ENCODE data around the gene RARG.

DNA sequence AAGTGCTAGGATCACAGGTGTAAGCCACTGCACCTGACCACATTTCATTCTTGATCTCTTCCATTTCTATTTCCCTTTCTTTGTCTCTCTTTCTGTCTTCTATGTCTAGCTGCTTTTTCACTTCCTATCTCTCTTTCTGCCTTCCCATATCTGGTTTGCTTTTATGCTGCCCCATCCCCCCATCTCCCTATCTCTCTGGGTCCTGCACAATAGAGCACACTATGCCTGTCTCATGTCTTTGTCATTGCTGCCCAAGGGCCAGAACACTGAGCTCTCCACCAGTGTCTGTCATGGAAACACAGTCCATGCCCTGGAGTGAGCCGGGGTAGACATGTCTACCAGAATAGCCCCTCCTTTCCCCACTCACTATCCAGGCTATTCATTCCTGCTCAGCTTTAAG is 12.3 kb upstream of the RARG start:
- no peak for TF ChIP-seq POLR2A (IDR thresholded peaks at IDR 0.05; ENCODE audit: low read depth, low read length)
- no peak for TF ChIP-seq CTCF (conservative IDR thresholded peaks at IDR 0.05; ENCODE audit: low read depth, low read length)
- TF ChIP-seq MXI1 (IDR thresholded peaks at IDR 0.05; ENCODE audit: borderline replicate concordance, low read depth, low read length) = no peak
- TF ChIP-seq RAD21 (IDR thresholded peaks at IDR 0.05; ENCODE audit: low read length) = no peak
- TF ChIP-seq CEBPB (IDR thresholded peaks at IDR 0.05; ENCODE audit: low read depth, low read length) = no peak
- no peak for TF ChIP-seq RFX5 (IDR thresholded peaks at IDR 0.05; ENCODE audit: low read depth, low read length)
- TF ChIP-seq CHD1 (IDR thresholded peaks at IDR 0.05; ENCODE audit: low read depth, low read length) = no peak
- no peak for TF ChIP-seq MAZ (IDR thresholded peaks at IDR 0.05; ENCODE audit: borderline replicate concordance, low read depth, low read length)
- TF ChIP-seq FOS (IDR thresholded peaks at IDR 0.05; ENCODE audit: low read depth, low read length) = no peak
- TF ChIP-seq MAFK (IDR thresholded peaks at IDR 0.05; ENCODE audit: low read depth, low read length) = no peak
- TF ChIP-seq, protein P1, sequence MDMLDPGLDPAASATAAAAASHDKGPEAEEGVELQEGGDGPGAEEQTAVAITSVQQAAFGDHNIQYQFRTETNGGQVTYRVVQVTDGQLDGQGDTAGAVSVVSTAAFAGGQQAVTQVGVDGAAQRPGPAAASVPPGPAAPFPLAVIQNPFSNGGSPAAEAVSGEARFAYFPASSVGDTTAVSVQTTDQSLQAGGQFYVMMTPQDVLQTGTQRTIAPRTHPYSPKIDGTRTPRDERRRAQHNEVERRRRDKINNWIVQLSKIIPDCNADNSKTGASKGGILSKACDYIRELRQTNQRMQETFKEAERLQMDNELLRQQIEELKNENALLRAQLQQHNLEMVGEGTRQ (IDR thresholded peaks at IDR 0.05; ENCODE audit: low read depth, low read length) = no peak
- no peak for TF ChIP-seq NFE2L2 (IDR thresholded peaks at IDR 0.05; ENCODE audit: low read depth, low read length)
- TF ChIP-seq RCOR1 (IDR thresholded peaks at IDR 0.05; ENCODE audit: insufficient replicate concordance, low read length) = no peak
- no peak for TF ChIP-seq SMC3 (IDR thresholded peaks at IDR 0.05; ENCODE audit: low read depth, low read length)
